Dedifferentiated amniotic fluid mesenchymal stem cell (primary cell): ENCODE measurements around the gene PCSK7.

Experiments
- DNase-seq: peaks from one replicate; pipeline ENCODE4 v3.0.0-alpha.2; 2016; ENCODE audit errors: extremely low spot score

PCSK7 gene

DNA sequence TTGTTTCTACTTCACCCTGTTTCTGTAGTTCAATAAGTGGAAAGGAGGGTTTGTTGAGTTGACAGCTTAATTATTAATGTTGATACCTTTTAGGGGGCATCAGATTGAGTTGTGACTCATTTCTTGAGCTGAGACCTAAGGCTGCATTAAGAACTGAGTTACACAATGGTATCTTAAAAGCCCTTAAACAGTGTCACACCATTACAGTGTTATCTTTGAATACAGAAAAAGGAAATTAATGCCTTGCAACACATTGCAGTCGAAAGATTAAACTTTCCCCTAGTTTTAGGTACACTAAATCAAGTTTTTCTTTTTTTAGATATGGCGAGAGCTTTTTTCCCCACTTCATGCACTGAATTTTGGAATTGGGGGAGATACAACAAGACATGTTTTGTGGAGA, 71.0 kb downstream of the PCSK7 start:
- DNase-seq = no peak

DNA sequence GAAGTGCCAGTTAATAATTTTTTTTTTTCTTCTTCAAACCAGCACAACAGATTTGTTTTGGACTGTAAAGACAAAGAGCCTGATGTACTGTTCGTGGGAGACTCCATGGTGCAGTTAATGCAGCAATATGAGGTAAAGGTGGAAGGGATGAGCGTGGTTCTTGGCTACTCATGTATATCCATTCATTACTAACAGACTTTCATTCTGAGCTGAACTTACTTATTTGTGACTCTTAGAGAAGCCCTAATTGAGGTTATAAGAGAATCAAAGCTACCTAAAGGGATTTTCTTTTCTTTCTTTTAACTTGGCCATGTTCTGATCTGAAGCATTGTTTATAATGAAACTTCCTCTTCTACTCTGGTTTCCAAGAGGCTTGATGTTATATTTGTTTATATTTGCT, 72.0 kb downstream of the PCSK7 start:
- no peak for DNase-seq

DNA sequence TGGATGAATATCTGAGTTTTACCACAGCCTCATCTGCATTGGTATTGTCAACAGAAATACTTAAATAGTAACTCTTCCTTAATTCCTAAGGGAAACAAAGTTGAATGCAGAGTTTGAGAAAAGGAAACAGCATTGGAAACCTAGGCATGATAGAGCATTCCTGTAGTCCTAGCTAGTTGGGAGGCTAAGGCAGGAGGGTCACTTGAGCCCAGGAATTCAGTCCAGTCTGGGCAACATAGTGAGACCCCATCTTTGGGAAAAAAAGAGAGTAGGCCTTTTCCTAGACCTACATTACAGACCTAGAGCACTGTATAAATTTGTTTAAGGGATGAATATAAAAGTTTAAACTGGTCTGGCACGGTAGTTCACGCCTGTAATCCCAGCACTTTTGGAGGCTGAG, 74.4 kb downstream of the PCSK7 start:
- DNase-seq = no peak

DNA sequence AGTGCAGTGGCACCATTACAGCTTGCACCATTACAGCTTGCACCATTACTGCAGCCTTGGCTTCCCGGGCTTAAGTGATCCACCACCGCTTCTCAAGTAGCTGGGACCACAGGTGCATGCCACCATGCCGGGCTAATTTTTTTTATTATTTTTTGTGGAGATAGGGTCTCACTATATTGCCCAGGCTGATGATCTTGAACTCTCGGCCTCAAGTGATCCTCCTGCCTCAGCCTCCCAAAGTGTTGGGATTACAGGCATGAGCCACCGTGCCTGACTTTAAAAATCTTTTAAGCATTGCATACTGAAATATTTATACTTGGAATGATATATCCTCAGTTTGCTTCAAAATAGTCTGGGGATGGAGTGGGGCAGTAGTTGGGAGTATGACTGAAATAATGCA, 77.4 kb downstream of the PCSK7 start:
- DNase-seq = no peak
